Activated T-helper 17 cell treated with anti-CD3 and anti-CD28 coated beads, Interleukin-2, amount 50 U/mL, for 72 hours (primary cell): ENCODE results near the gene BAZ1A. TPM values are rescaled to one million over a fixed set of nuclear protein-coding genes. Genes with fewer than 3 reads are reported as not detected.

ENCODE experiments used
- ATAC-seq: fragments of 150-1000 bp; cut with Tn5 transposase; replicated peaks from 2 replicates; pipeline ENCODE4 v1.10.0; 2021; ENCODE audit warnings: mild to moderate bottlenecking, moderate library complexity
- H3K27ac Mint-ChIP-seq: one replicate; pipeline ENCODE4 v1.8.0; 2022; ENCODE audit warnings: mixed read lengths
- H3K27me3 Mint-ChIP-seq: one replicate; pipeline ENCODE4 v1.8.0; 2022; ENCODE audit warnings: mixed read lengths
- H3K36me3 Mint-ChIP-seq: one replicate; pipeline ENCODE4 v1.8.0; 2022; ENCODE audit warnings: low read depth, mild to moderate bottlenecking, mixed read lengths
- H3K4me1 Mint-ChIP-seq: one replicate; pipeline ENCODE4 v1.8.0; 2022; ENCODE audit warnings: mixed read lengths
- H3K4me3 Mint-ChIP-seq: one replicate; pipeline ENCODE4 v1.8.0; 2022; ENCODE audit warnings: mild to moderate bottlenecking, mixed read lengths
- H3K9me3 Mint-ChIP-seq: one replicate; pipeline ENCODE4 v1.8.0; 2022; ENCODE audit warnings: mixed read lengths
- total RNA-seq, 2 donors: library from RNA; stranded (reverse); gene quantifications; one replicate each; pipeline ENCODE4 v1.2.3, GENCODE V29; 2022

Gene BAZ1A
- total RNA-seq, 2 donors from 2014 or later, result 53.3 to 57.0 TPM

DNA sequence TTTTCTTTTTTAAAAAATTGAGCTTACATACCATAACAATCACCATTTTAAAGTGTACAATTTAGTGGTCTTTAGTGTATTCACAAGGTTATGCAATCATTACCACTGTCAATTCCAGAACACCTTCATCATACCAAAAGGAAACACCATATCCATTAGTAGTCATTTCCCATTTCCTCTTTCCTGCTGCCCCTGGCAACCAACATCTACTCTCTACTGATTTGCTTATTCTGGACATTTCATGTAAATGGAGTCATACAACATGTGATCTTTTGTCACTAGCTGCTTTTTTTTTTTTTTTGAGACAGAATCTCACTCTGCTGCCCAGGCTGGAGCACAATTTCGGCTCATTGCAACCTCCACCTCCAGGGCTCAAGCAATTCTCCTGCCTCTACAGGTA, 93.9 kb downstream of the BAZ1A start:
- Mint-ChIP-seq H3K36me3 (peaks cover 98% of the 10 kb centered on the region), H3K4me3 (no peak overlapping the region), H3K4me1 (peaks cover 4% of the 10 kb centered on the region), H3K27ac (peak overlapping the region; percentile 61), H3K27me3 (no peaks in the 10 kb centered on the region), H3K9me3 (no peaks in the 10 kb centered on the region)
- no peak for ATAC-seq

DNA sequence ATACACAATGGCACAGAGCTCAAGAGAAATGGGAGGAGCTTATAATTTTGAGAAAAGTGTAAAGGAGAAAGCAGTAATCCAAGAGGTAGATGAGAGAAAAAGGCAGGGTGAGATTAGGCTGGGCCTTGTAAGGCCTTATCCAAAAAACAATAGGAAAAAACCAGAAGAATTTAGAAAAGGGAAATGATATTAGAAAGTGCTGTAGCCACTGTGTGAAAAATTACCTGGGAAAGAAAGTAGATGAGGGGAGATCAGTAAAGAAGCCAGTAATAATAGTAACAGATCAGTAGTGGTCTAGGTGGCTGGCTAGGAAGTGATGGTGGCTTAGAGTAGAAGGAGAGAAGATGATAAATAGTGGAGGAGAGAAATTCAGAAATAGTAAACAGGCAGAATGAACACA, 94.5 kb downstream of the BAZ1A start:
- H3K4me1 Mint-ChIP-seq, result peaks cover 4% of the 10 kb centered on the region
- H3K27me3 Mint-ChIP-seq, result no peaks in the 10 kb centered on the region
- peak overlapping the region; percentile 32 for H3K27ac Mint-ChIP-seq
- H3K9me3 Mint-ChIP-seq, result no peaks in the 10 kb centered on the region
- ATAC-seq, result no peak
- H3K36me3 Mint-ChIP-seq, result peaks cover 98% of the 10 kb centered on the region
- no peak overlapping the region for H3K4me3 Mint-ChIP-seq

DNA sequence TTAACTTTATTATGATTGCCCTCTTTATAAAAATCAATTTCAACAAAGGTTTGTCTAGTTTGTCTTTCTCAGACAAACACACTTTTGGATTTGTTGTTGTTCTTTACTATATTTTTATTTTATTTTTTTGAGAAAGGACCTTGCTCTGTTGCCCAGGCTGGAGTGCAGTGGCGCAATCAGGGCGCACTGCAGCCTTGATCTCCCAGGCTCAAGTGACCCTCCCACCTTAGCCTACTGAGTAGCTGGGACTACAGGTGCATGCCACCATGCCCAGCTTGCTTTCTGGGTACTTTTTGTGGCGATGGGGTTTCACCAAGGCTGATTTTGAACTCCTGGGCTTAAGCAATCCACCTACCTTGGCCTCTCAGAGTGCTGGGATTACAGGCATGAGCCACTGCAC, 96.4 kb downstream of the BAZ1A start:
- no peak for ATAC-seq
- Mint-ChIP-seq H3K27ac (no peak overlapping the region), H3K4me1 (peaks cover 3% of the 10 kb centered on the region), H3K36me3 (peaks cover 100% of the 10 kb centered on the region), H3K9me3 (no peaks in the 10 kb centered on the region), H3K4me3 (no peak overlapping the region), H3K27me3 (no peaks in the 10 kb centered on the region)

DNA sequence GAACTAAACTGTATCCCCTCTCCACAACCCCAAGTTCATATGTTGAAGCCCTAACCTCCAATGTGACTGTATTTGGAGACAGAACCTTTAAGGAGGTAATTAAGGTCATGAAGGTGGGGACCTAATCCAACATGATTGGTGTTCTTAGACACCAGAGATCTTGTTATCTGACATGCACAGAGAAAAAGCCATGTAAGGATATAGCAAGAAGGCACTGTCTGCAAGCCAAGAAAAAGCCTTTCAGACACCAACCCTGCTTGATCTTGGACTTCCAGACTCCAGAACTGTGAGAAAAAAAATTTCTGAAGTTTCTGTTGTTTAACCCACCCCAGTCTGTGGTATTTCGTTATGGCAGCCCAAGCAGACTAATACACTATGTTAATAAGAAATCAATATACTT, 98.5 kb downstream of the BAZ1A start:
- H3K4me1 Mint-ChIP-seq, result no peaks in the 10 kb centered on the region
- no peaks in the 10 kb centered on the region for H3K9me3 Mint-ChIP-seq
- peaks cover 99% of the 10 kb centered on the region for H3K36me3 Mint-ChIP-seq
- ATAC-seq, result no peak
- H3K27me3 Mint-ChIP-seq, result no peaks in the 10 kb centered on the region
- no peak overlapping the region for H3K27ac Mint-ChIP-seq
- no peak overlapping the region for H3K4me3 Mint-ChIP-seq

DNA sequence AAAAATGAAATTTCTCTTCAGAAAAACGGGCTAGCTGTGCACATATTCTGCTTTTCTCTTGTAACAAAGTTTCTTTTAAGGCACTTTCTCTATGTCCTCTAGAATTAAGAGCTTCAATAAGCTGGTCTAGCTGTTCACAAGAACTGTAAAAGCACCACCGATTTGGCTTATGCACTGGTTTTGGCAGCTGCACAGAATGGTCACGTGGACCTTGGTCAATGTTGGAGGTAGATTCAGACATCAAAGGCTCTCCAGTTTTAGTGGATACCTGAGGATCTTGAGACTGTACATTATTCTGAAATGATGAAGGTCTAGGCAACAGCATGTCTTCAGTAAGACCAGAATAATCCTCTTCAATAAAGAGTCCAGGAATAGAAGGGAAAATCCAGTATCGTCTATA, 99.2 kb downstream of the BAZ1A start:
- no peak for ATAC-seq
- Mint-ChIP-seq H3K36me3 (peaks cover 99% of the 10 kb centered on the region), H3K4me1 (no peaks in the 10 kb centered on the region), H3K27me3 (no peaks in the 10 kb centered on the region), H3K9me3 (no peaks in the 10 kb centered on the region), H3K27ac (no peak overlapping the region), H3K4me3 (no peak overlapping the region)

DNA sequence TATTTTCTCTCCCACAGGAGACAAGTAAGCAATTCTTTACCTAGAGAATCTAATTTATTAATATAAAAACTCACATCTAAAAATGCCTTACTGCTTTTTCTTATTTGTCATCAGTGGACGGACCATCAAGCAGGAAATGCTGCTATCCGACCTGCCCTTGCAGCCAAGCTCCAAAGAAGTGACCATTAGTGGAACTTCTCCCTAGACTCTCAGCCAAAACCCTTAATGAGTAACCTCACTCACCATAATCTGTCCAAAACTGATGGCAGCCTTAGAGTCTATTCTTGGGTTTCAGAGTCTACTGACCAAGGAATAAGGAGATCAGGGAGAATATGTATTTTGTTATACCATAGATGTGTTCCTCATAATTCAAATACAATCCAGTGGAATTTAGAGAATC, 99.8 kb downstream of the BAZ1A start:
- Mint-ChIP-seq H3K9me3 (no peaks in the 10 kb centered on the region), H3K27ac (no peak overlapping the region), H3K27me3 (no peaks in the 10 kb centered on the region), H3K4me3 (no peak overlapping the region), H3K36me3 (peaks cover 99% of the 10 kb centered on the region), H3K4me1 (no peaks in the 10 kb centered on the region)
- ATAC-seq, result no peak

DNA sequence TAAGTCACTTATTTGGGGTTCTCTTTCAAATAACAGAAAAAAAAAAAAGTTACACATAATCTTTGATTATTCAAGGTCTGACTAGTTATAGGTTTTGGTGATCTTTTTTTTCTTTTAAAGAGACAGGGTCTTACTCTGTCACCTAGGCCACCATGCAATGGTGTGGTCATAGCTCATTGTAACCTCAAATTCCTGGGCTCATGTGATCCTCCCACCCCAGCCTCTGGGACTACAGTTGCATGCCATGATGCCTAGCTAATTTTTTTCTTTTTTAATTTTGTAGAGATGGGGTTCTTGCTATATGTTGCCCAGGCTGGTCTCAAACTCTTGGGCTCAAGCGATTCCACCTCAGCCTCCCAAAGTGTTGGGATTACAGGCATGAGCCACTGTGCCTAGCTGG, 104.3 kb downstream of the BAZ1A start:
- peaks cover 96% of the 10 kb centered on the region for H3K36me3 Mint-ChIP-seq
- no peak for ATAC-seq
- H3K9me3 Mint-ChIP-seq, result no peaks in the 10 kb centered on the region
- no peak overlapping the region for H3K27ac Mint-ChIP-seq
- H3K4me3 Mint-ChIP-seq, result no peak overlapping the region
- peaks cover 4% of the 10 kb centered on the region for H3K4me1 Mint-ChIP-seq
- H3K27me3 Mint-ChIP-seq, result no peaks in the 10 kb centered on the region

DNA sequence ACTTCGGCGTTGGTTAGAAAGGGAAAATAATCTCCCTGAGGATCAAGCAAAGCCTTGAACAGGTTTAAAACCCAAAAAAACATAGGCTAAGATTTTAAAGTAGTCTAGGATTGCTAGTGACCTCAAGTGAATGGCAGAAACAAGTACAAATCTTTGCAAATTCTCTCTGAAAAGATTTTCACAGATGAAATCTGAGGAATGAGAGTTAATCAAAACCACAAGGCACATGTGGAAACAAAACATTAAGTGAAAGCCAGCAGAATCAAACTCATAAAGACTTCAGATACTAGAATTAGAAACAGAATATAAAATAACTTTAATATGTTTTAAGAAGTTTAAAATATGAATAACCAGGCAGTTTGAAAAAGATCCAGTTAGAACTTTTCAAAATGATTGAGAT, 108.6 kb downstream of the BAZ1A start:
- no peak overlapping the region for H3K4me3 Mint-ChIP-seq
- ATAC-seq, result no peak
- peaks cover 97% of the 10 kb centered on the region for H3K36me3 Mint-ChIP-seq
- peak overlapping the region; percentile 84 for H3K27ac Mint-ChIP-seq
- no peaks in the 10 kb centered on the region for H3K9me3 Mint-ChIP-seq
- no peaks in the 10 kb centered on the region for H3K27me3 Mint-ChIP-seq
- peaks cover 4% of the 10 kb centered on the region for H3K4me1 Mint-ChIP-seq

DNA sequence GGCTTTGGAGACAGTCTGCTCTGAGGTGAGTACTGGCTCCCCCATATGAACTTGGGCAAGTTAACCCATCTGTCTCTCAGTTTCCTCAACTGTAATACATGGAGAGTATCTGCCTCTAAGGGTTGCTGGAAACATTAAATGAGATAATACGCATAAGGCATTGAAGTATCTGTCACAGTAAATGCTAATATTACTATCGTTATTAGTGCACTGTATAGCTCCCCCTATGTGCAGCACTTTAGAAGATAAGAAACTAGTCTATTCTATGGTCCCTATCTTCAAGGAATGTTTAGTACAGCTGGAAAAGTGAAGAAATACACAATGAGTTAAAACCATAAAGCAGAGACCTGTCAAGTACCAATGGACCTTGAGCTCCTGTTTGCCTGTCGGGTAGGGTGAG, 109.1 kb downstream of the BAZ1A start:
- peak overlapping the region; percentile 84 for H3K27ac Mint-ChIP-seq
- H3K9me3 Mint-ChIP-seq, result no peaks in the 10 kb centered on the region
- peaks cover 4% of the 10 kb centered on the region for H3K4me1 Mint-ChIP-seq
- H3K27me3 Mint-ChIP-seq, result no peaks in the 10 kb centered on the region
- no peak overlapping the region for H3K4me3 Mint-ChIP-seq
- no peak for ATAC-seq
- H3K36me3 Mint-ChIP-seq, result peaks cover 97% of the 10 kb centered on the region

DNA sequence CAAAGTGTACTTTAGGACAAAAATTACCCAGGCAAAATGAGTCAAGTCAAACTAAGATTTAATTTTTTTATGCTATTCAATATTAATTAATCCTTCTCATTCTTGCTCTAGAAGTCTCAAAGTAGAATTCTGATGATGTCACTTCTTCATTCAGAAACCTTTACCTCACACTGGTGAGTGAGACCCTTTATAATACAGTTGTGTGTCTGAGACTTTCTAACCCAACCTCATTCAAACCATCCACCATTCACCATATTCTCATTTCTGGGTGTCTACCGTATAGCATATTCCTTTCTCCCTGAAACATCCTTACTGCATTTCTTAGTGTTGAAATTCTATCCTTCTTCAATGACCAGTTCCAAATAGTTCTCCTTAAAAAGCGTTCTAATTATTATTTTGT, 119.9 kb downstream of the BAZ1A start:
- no peak for ATAC-seq
- no peaks in the 10 kb centered on the region for H3K27me3 Mint-ChIP-seq
- H3K4me3 Mint-ChIP-seq, result no peak overlapping the region
- no peak overlapping the region for H3K27ac Mint-ChIP-seq
- H3K4me1 Mint-ChIP-seq, result no peaks in the 10 kb centered on the region
- H3K9me3 Mint-ChIP-seq, result no peaks in the 10 kb centered on the region
- peaks cover 89% of the 10 kb centered on the region for H3K36me3 Mint-ChIP-seq

DNA sequence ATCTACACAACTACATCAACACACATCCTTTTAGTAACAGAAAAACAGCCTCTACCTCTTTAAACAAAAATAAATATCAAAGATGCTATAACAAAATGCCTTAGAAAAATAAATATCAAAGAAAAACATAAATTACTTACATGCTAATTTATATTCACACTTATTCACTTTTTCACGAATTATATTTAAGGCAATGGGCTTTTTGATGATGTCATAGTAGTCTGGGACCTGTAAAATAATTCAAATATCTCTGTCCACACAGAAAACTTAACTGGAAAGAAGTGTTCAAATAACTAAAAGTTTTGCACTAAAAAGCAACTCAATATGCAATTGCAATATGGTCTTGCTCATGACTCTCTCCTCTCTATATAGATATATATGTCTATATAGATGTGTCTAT, 120.5 kb downstream of the BAZ1A start:
- H3K27ac Mint-ChIP-seq, result no peak overlapping the region
- H3K4me1 Mint-ChIP-seq, result no peaks in the 10 kb centered on the region
- peaks cover 84% of the 10 kb centered on the region for H3K36me3 Mint-ChIP-seq
- ATAC-seq, result no peak
- no peaks in the 10 kb centered on the region for H3K27me3 Mint-ChIP-seq
- no peaks in the 10 kb centered on the region for H3K9me3 Mint-ChIP-seq
- no peak overlapping the region for H3K4me3 Mint-ChIP-seq

DNA sequence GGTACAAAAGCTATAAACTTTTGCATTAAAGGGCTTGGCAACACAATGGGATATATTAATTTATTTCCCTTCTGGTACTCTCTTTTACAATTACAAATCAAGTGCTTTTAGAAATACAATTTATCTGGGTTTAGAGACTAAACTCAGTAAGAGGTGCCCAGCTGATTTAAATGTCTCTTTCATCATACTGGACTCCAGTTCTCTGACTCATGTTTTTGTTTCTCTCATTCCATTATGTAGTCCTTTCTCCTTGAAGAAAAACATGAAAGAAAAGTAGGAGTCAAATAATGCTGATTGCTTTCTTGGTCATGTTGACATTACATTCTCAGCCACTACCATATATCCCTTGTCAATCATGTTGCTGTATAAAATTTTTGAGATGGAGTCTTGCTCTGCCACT, 124.5 kb downstream of the BAZ1A start:
- Mint-ChIP-seq H3K36me3 (peaks cover 44% of the 10 kb centered on the region), H3K4me3 (no peak overlapping the region), H3K4me1 (no peaks in the 10 kb centered on the region), H3K27me3 (no peaks in the 10 kb centered on the region), H3K27ac (no peak overlapping the region), H3K9me3 (no peaks in the 10 kb centered on the region)
- no peak for ATAC-seq

DNA sequence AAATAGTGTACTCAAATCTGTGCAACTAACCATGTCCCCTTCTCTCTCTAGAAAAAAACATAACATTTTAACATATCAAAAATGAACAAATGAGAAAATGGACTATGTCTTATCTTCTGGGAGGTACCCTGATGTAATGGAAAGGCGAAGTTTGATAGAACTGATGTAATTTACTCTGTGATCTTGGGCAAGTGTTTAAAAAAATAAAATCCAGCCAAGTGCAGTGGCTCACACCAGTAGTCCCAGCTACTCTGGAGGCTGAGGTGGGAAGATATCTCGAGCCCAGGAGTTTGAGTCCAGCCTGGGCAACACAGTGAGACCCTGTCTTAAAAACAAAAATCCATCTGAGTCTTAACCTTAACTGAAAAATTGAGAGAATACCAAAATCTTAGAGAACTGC, 124.9 kb downstream of the BAZ1A start:
- Mint-ChIP-seq H3K27me3 (no peaks in the 10 kb centered on the region), H3K9me3 (no peaks in the 10 kb centered on the region), H3K4me1 (no peaks in the 10 kb centered on the region), H3K36me3 (peaks cover 39% of the 10 kb centered on the region), H3K27ac (no peak overlapping the region), H3K4me3 (no peak overlapping the region)
- no peak for ATAC-seq

DNA sequence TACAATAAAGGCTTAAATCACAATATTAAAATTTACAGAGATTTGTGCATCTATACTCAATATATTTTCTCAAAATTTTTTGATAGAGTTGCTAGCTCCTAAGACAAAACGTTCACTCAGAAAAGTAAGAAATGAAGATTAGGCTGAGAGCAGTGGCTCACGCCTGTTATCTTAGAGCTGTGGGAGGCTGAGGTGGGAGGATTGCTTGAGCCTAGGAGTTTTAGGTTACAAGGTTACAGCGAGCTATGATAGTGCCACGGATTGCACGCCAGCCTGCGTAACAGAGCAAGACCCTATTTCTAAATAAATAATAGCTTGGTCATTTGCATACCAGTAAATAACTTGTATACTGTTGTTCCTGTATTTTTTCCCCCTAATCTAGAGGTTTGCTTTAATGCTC, 125.8 kb downstream of the BAZ1A start:
- Mint-ChIP-seq H3K27ac (no peak overlapping the region), H3K27me3 (no peaks in the 10 kb centered on the region), H3K36me3 (peaks cover 31% of the 10 kb centered on the region), H3K4me3 (no peak overlapping the region), H3K9me3 (no peaks in the 10 kb centered on the region), H3K4me1 (peaks cover 4% of the 10 kb centered on the region)
- ATAC-seq, result no peak

DNA sequence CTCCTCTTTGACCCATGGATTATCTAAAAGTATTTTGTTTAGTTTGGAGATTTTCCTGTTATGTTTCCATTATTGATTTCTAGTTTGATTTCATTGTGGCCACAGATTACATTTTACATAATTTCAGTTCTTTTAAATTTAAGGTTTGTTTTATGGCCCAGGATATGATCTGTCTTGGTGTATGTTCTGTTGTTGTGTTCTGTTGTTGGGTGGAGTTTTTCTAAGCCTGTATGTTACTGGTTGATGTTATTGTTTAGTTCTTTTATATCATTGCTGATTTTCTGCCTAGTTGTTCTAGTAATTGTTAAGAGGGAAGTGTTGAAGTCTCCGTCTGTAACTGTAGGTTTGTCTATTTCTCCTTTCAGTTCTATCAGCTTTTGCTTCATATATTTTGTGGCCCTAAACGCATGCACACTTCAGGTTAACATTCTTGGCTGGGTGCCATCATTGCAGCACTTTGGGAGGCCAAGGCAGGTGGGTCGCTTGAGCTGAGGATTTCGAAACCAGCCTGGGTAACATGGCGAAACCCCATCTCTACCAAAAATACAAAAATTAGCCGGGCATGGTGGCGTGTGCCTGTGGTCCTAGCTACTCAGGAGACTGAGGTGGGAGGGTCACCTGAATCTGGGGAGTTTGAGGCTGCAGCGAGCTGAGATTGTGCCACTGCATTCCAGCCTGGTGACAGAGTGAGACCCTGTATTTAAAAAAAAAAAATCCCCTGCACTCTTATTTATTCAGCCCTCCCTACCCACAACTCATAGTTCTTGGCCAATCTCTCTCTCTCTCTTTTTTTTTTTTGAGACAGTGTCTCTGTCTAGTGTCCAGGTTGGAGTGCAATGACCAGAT, 132.7 kb downstream of the BAZ1A start:
- no peaks in the 10 kb centered on the region for H3K9me3 Mint-ChIP-seq
- H3K27me3 Mint-ChIP-seq, result no peaks in the 10 kb centered on the region
- H3K27ac Mint-ChIP-seq, result peak overlapping the region; percentile 75
- ATAC-seq, result no peak
- no peaks in the 10 kb centered on the region for H3K36me3 Mint-ChIP-seq
- peak overlapping the region; percentile 34 for H3K4me3 Mint-ChIP-seq
- H3K4me1 Mint-ChIP-seq, result peaks cover 28% of the 10 kb centered on the region

DNA sequence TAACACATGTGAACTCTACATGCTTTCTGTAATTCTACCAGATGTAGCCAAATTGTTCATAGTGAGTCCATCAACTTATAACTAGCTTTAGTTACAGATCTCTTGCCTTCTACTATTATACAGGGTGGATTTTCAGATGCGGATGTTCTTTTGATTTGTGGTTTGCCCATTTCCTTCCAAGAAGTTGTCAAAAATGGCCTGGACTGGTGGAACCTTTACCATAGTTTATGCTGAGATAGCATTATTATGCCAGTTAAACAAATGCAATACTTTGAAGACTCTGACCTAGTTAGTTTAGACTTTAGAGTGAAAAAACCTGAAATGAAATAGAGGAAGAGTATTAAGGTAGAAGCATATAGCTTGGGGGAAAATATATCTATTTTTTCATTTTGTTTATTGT, 133.3 kb downstream of the BAZ1A start:
- peak overlapping the region; percentile 75 for H3K27ac Mint-ChIP-seq
- peaks cover 28% of the 10 kb centered on the region for H3K4me1 Mint-ChIP-seq
- no peaks in the 10 kb centered on the region for H3K9me3 Mint-ChIP-seq
- H3K36me3 Mint-ChIP-seq, result no peaks in the 10 kb centered on the region
- peak overlapping the region; percentile 34 for H3K4me3 Mint-ChIP-seq
- H3K27me3 Mint-ChIP-seq, result no peaks in the 10 kb centered on the region
- ATAC-seq, result peak; percentile 32
